Measurements from ENCODE around the gene LRRC63. TPM values are rescaled to one million over a fixed set of nuclear protein-coding genes. Genes with fewer than 3 reads are reported as not detected.
"Not testable (repeated sequence)": the region's sequence is repeated elsewhere in the genome, so short reads cannot be mapped to it uniquely, and the experiment has no call there.

Gene LRRC63
- total RNA-seq, 1 donor from 2014 or later = 0.06 TPM

- no peak for DNase-seq (ENCODE audit: extremely low read depth, low read depth, low spot score)
Observed at GRCh38 chr13:46232281-46232680, 20.6 kb downstream of the LRRC63 start.

GRCh38 chr13:46235286-46235685 lies 23.6 kb downstream of the LRRC63 start:
- DNase-seq (ENCODE audit: extremely low read depth, low read depth, low spot score) = no peak

- no peak for DNase-seq (ENCODE audit: extremely low read depth, low read depth, low spot score)
Observed at GRCh38 chr13:46265292-46265691, 53.6 kb downstream of the LRRC63 start.

- no peak for DNase-seq (ENCODE audit: extremely low read depth, low read depth, low spot score)
Observed at GRCh38 chr13:46267166-46267565, 55.4 kb downstream of the LRRC63 start.

- DNase-seq (ENCODE audit: extremely low read depth, low read depth, low spot score) = no peak
Observed at GRCh38 chr13:46270416-46270815, 58.7 kb downstream of the LRRC63 start.

GRCh38 chr13:46274094-46274698 lies 62.5 kb downstream of the LRRC63 start:
- DNase-seq (ENCODE audit: extremely low read depth, low read depth, low spot score) = no peak

- DNase-seq (ENCODE audit: extremely low read depth, low read depth, low spot score) = no peak
Observed at GRCh38 chr13:46278474-46278873, 66.7 kb downstream of the LRRC63 start.

- DNase-seq (ENCODE audit: extremely low read depth, low read depth, low spot score) = no peak
Observed at GRCh38 chr13:46281779-46282178, 70.1 kb downstream of the LRRC63 start.

GRCh38 chr13:46283912-46284824 lies 72.4 kb downstream of the LRRC63 start:
- DNase-seq (ENCODE audit: extremely low read depth, low read depth, low spot score) = not testable (repeated sequence)

- DNase-seq (ENCODE audit: extremely low read depth, low read depth, low spot score) = no peak
Observed at GRCh38 chr13:46286972-46287371, 75.2 kb downstream of the LRRC63 start.

- peak; percentile 39 for DNase-seq (ENCODE audit: extremely low read depth, low read depth, low spot score)
Observed at GRCh38 chr13:46288570-46289259, 77.0 kb downstream of the LRRC63 start.

- no peak for DNase-seq (ENCODE audit: extremely low read depth, low read depth, low spot score)
Observed at GRCh38 chr13:46289260-46289955, 77.7 kb downstream of the LRRC63 start.

- no peak for DNase-seq (ENCODE audit: extremely low read depth, low read depth, low spot score)
Observed at GRCh38 chr13:46290434-46290833, 78.7 kb downstream of the LRRC63 start.

- DNase-seq (ENCODE audit: extremely low read depth, low read depth, low spot score) = no peak
Observed at GRCh38 chr13:46293436-46293835, 81.7 kb downstream of the LRRC63 start.

GRCh38 chr13:46295491-46296114 lies 83.9 kb downstream of the LRRC63 start:
- no peak for DNase-seq (ENCODE audit: extremely low read depth, low read depth, low spot score)

- no peak for DNase-seq (ENCODE audit: extremely low read depth, low read depth, low spot score)
Observed at GRCh38 chr13:46296115-46296822, 84.5 kb downstream of the LRRC63 start.

- DNase-seq (ENCODE audit: extremely low read depth, low read depth, low spot score) = peak; percentile 48
Observed at GRCh38 chr13:46296921-46297320, 85.2 kb downstream of the LRRC63 start.

GRCh38 chr13:46297361-46297811 lies 85.7 kb downstream of the LRRC63 start:
- DNase-seq (ENCODE audit: extremely low read depth, low read depth, low spot score) = no peak

GRCh38 chr13:46303742-46304385 lies 92.1 kb downstream of the LRRC63 start:
- no peak for DNase-seq (ENCODE audit: extremely low read depth, low read depth, low spot score)

Data from glomerular endothelial cell (primary cell).